ENCODE measurements around the gene TGM3.

The TGM3 gene

GRCh38 chr20:2307136-2307535, 11.3 kb downstream of the TGM3 start:
- Histone ChIP-seq H2AK5ac (ENCODE audit: low read depth, low read length) (no peak overlapping the region), H3K18ac (ENCODE audit: low read length) (no peak overlapping the region), H3K23ac (ENCODE audit: low read depth, low read length, poor library complexity) (no peak overlapping the region), H2BK5ac (ENCODE audit: low read length) (no peak overlapping the region), H3K9me3 (replicated peaks in 1 of 2; ENCODE audit: control insufficient read depth in 2 of 2, insufficient read depth in 1 of 2, low read depth in 1 of 2, low read length in 2 of 2) (no peaks in the 10 kb centered on the region), H4K91ac (ENCODE audit: low read depth, low read length, poor library complexity) (no peak overlapping the region), H2BK15ac (ENCODE audit: low read length) (no peak overlapping the region), H3K79me1 (ENCODE audit: low read depth, low read length) (no peaks in the 10 kb centered on the region), H2AFZ (ENCODE audit: low read length) (no peak overlapping the region), H3K4me2 (ENCODE audit: insufficient read depth, low read length, poor library complexity, severe bottlenecking) (no peak overlapping the region), H2BK12ac (ENCODE audit: low read length) (no peak overlapping the region), H3K9ac (ENCODE audit: low read depth, low read length, poor library complexity) (no peak overlapping the region), H3K14ac (ENCODE audit: low read length) (no peak overlapping the region), H3K27ac (replicated peaks; ENCODE audit: low read length) (no peak overlapping the region), H3K27me3 (ENCODE audit: control insufficient read depth in 3 of 3, insufficient read depth in 3 of 3, low read depth in 1 of 3, low read length in 3 of 3) (peaks cover 0 to 8% (median 0%) of the 10 kb centered on the region in 3 experiments), H3K4me3 (ENCODE audit: low read length in 2 of 2) (no peak overlapping the region), H3K4ac (ENCODE audit: low read length) (no peak overlapping the region), H3K4me1 (ENCODE audit: control insufficient read depth in 2 of 2, insufficient read depth in 1 of 2, low read depth in 1 of 2, low read length in 2 of 2) (peaks cover 0 to 8% of the 10 kb centered on the region in 2 donors), H3K36me3 (replicated peaks in 1 of 2; ENCODE audit: control insufficient read depth in 2 of 2, insufficient read depth in 2 of 2, low read length in 2 of 2) (no peaks in the 10 kb centered on the region), H2BK120ac (ENCODE audit: low read depth, low read length) (no peak overlapping the region), H4K8ac (ENCODE audit: low read depth, low read length) (no peak overlapping the region)
- WGBS, 2 donors (ENCODE audit: extremely low coverage in 2 of 2, insufficient read length in 2 of 2, insufficient replicate concordance in 1 of 2): no CpG with 5 or more reads among the region's 4 CpGs
- no peak for DNase-seq (ENCODE audit: low spot score)

GRCh38 chr20:2311329-2311728, 15.5 kb downstream of the TGM3 start:
- DNase-seq (ENCODE audit: low spot score): no peak
- Histone ChIP-seq H4K91ac (ENCODE audit: low read depth, low read length, poor library complexity) (no peak overlapping the region), H3K18ac (ENCODE audit: low read length) (no peak overlapping the region), H3K4ac (ENCODE audit: low read length) (no peak overlapping the region), H3K9me3 (replicated peaks in 1 of 2; ENCODE audit: control insufficient read depth in 2 of 2, insufficient read depth in 1 of 2, low read depth in 1 of 2, low read length in 2 of 2) (no peaks in the 10 kb centered on the region), H3K9ac (ENCODE audit: low read depth, low read length, poor library complexity) (no peak overlapping the region), H2BK12ac (ENCODE audit: low read length) (no peak overlapping the region), H2BK15ac (ENCODE audit: low read length) (no peak overlapping the region), H4K8ac (ENCODE audit: low read depth, low read length) (no peak overlapping the region), H3K27ac (replicated peaks; ENCODE audit: low read length) (no peak overlapping the region), H2AFZ (ENCODE audit: low read length) (no peak overlapping the region), H3K23ac (ENCODE audit: low read depth, low read length, poor library complexity) (no peak overlapping the region), H2AK5ac (ENCODE audit: low read depth, low read length) (no peak overlapping the region), H3K36me3 (replicated peaks in 1 of 2; ENCODE audit: control insufficient read depth in 2 of 2, insufficient read depth in 2 of 2, low read length in 2 of 2) (no peaks in the 10 kb centered on the region), H3K27me3 (ENCODE audit: control insufficient read depth in 3 of 3, insufficient read depth in 3 of 3, low read depth in 1 of 3, low read length in 3 of 3) (peaks cover 0 to 3% (median 0%) of the 10 kb centered on the region in 3 experiments), H2BK5ac (ENCODE audit: low read length) (no peak overlapping the region), H3K4me2 (ENCODE audit: insufficient read depth, low read length, poor library complexity, severe bottlenecking) (no peak overlapping the region), H3K14ac (ENCODE audit: low read length) (no peak overlapping the region), H3K4me3 (ENCODE audit: low read length in 2 of 2) (no peak overlapping the region), H2BK120ac (ENCODE audit: low read depth, low read length) (no peak overlapping the region), H3K79me1 (ENCODE audit: low read depth, low read length) (no peaks in the 10 kb centered on the region), H3K4me1 (ENCODE audit: control insufficient read depth in 2 of 2, insufficient read depth in 1 of 2, low read depth in 1 of 2, low read length in 2 of 2) (peaks cover 0 to 7% of the 10 kb centered on the region in 2 donors)
- no CpG with 5 or more reads among the region's 3 CpGs for WGBS, 2 donors (ENCODE audit: extremely low coverage in 2 of 2, insufficient read length in 2 of 2, insufficient replicate concordance in 1 of 2)

- WGBS, 2 donors (ENCODE audit: extremely low coverage in 2 of 2, insufficient read length in 2 of 2, insufficient replicate concordance in 1 of 2): no CpG with 5 or more reads among the region's 8 CpGs
- Histone ChIP-seq H3K9ac (ENCODE audit: low read depth, low read length, poor library complexity) (no peak overlapping the region), H3K79me1 (ENCODE audit: low read depth, low read length) (no peaks in the 10 kb centered on the region), H3K4me3 (ENCODE audit: low read length in 2 of 2) (no peak overlapping the region), H3K4me2 (ENCODE audit: insufficient read depth, low read length, poor library complexity, severe bottlenecking) (no peak overlapping the region), H4K8ac (ENCODE audit: low read depth, low read length) (no peak overlapping the region), H3K27ac (replicated peaks; ENCODE audit: low read length) (no peak overlapping the region), H3K27me3 (ENCODE audit: control insufficient read depth in 3 of 3, insufficient read depth in 3 of 3, low read depth in 1 of 3, low read length in 3 of 3) (peaks cover 0 to 3% (median 0%) of the 10 kb centered on the region in 3 experiments), H3K4ac (ENCODE audit: low read length) (no peak overlapping the region), H3K36me3 (replicated peaks in 1 of 2; ENCODE audit: control insufficient read depth in 2 of 2, insufficient read depth in 2 of 2, low read length in 2 of 2) (no peaks in the 10 kb centered on the region), H3K9me3 (replicated peaks in 1 of 2; ENCODE audit: control insufficient read depth in 2 of 2, insufficient read depth in 1 of 2, low read depth in 1 of 2, low read length in 2 of 2) (no peaks in the 10 kb centered on the region), H2BK15ac (ENCODE audit: low read length) (no peak overlapping the region), H3K4me1 (ENCODE audit: control insufficient read depth in 2 of 2, insufficient read depth in 1 of 2, low read depth in 1 of 2, low read length in 2 of 2) (peaks cover 0 to 13% of the 10 kb centered on the region in 2 donors), H2AK5ac (ENCODE audit: low read depth, low read length) (no peak overlapping the region), H3K18ac (ENCODE audit: low read length) (no peak overlapping the region), H4K91ac (ENCODE audit: low read depth, low read length, poor library complexity) (no peak overlapping the region), H3K14ac (ENCODE audit: low read length) (no peak overlapping the region), H2BK120ac (ENCODE audit: low read depth, low read length) (no peak overlapping the region), H2AFZ (ENCODE audit: low read length) (no peak overlapping the region), H2BK5ac (ENCODE audit: low read length) (no peak overlapping the region), H2BK12ac (ENCODE audit: low read length) (no peak overlapping the region), H3K23ac (ENCODE audit: low read depth, low read length, poor library complexity) (no peak overlapping the region)
- DNase-seq (ENCODE audit: low spot score): no peak
These were observed 17.1 kb downstream of the TGM3 start for GRCh38 chr20:2312876-2313275.

GRCh38 chr20:2313316-2313715, 17.5 kb downstream of the TGM3 start:
- Histone ChIP-seq H3K4me2 (ENCODE audit: insufficient read depth, low read length, poor library complexity, severe bottlenecking) (no peak overlapping the region), H3K4me3 (ENCODE audit: low read length in 2 of 2) (no peak overlapping the region), H3K79me1 (ENCODE audit: low read depth, low read length) (no peaks in the 10 kb centered on the region), H3K36me3 (replicated peaks in 1 of 2; ENCODE audit: control insufficient read depth in 2 of 2, insufficient read depth in 2 of 2, low read length in 2 of 2) (no peaks in the 10 kb centered on the region), H2BK12ac (ENCODE audit: low read length) (no peak overlapping the region), H2AK5ac (ENCODE audit: low read depth, low read length) (no peak overlapping the region), H3K23ac (ENCODE audit: low read depth, low read length, poor library complexity) (no peak overlapping the region), H2AFZ (ENCODE audit: low read length) (no peak overlapping the region), H4K8ac (ENCODE audit: low read depth, low read length) (no peak overlapping the region), H3K27me3 (ENCODE audit: control insufficient read depth in 3 of 3, insufficient read depth in 3 of 3, low read depth in 1 of 3, low read length in 3 of 3) (peaks cover 0 to 3% (median 0%) of the 10 kb centered on the region in 3 experiments), H3K9me3 (replicated peaks in 1 of 2; ENCODE audit: control insufficient read depth in 2 of 2, insufficient read depth in 1 of 2, low read depth in 1 of 2, low read length in 2 of 2) (no peaks in the 10 kb centered on the region), H3K18ac (ENCODE audit: low read length) (peak overlapping the region; percentile 5), H2BK120ac (ENCODE audit: low read depth, low read length) (no peak overlapping the region), H3K9ac (ENCODE audit: low read depth, low read length, poor library complexity) (no peak overlapping the region), H3K4me1 (ENCODE audit: control insufficient read depth in 2 of 2, insufficient read depth in 1 of 2, low read depth in 1 of 2, low read length in 2 of 2) (peaks cover 0 to 13% of the 10 kb centered on the region in 2 donors), H3K27ac (replicated peaks; ENCODE audit: low read length) (no peak overlapping the region), H3K4ac (ENCODE audit: low read length) (no peak overlapping the region), H2BK5ac (ENCODE audit: low read length) (no peak overlapping the region), H2BK15ac (ENCODE audit: low read length) (no peak overlapping the region), H3K14ac (ENCODE audit: low read length) (no peak overlapping the region), H4K91ac (ENCODE audit: low read depth, low read length, poor library complexity) (no peak overlapping the region)
- WGBS, 2 donors (ENCODE audit: extremely low coverage in 2 of 2, insufficient read length in 2 of 2, insufficient replicate concordance in 1 of 2): no CpG with 5 or more reads among the region's 3 CpGs
- DNase-seq (ENCODE audit: low spot score): no peak
